B cell (primary cell): Measurements from ENCODE around the gene CHEK2. TPM values are rescaled to one million over a fixed set of nuclear protein-coding genes. Genes with fewer than 3 reads are reported as not detected.

Source experiments
- ATAC-seq: fragments of 200-7000 bp; cut with Tn5 transposase; one replicate; pipeline ENCODE4 v1.10.0; 2021; ENCODE audit warnings: low read depth, mild to moderate bottlenecking, moderate number of reproducible peaks, moderate library complexity
- CTCF ChIA-PET: fragments of 350-600 bp; sonication (Branson Sonifier 250); formaldehyde crosslinking; loops from one replicate; lab custom pipeline; 2021; ENCODE audit warnings: antibody characterized with exemption, inconsistent platforms; lab: Charles Lee
- POLR2A ChIA-PET: fragments of 350-600 bp; sonication (Branson Sonifier 250); formaldehyde crosslinking; loops from one replicate; lab custom pipeline; 2021; ENCODE audit warnings: antibody characterized with exemption; lab: Charles Lee
- DNase-seq: peaks from one replicate; pipeline ENCODE4 v3.0.0; 2013
- H2AFZ ChIP-seq: 2 replicates; pipeline ENCODE4 v1.6.1; 2012; ENCODE audit warnings: mild to moderate bottlenecking, low read depth, low read length; ENCODE audit not compliant: insufficient read depth, poor library complexity, severe bottlenecking
- H3K27ac ChIP-seq, 2 donors: 1 replicate in 1 of 2; 2 replicates in 1 of 2; pipeline ENCODE4 v1.5.1; 2012 to 2013; ENCODE audit warnings: low read length in 2 of 2, mild to moderate bottlenecking in 2 of 2, moderate library complexity in 1 of 2
- H3K27me3 ChIP-seq, 4 experiments: fragments of 200-600 bp in 1 of 4; sonication (generic) in 1 of 4; replicated peaks in 1 of 4; 1 replicate in 2 of 4; 2 replicates in 2 of 4; pipeline versions ENCODE4 v1.6.1 to v1.7.0; 2013 to 2016; ENCODE audit warnings: low read length in 3 of 4, mild to moderate bottlenecking in 2 of 4, mixed read lengths in 1 of 4, moderate library complexity in 1 of 4; ENCODE audit not compliant: insufficient read depth in 4 of 4, control insufficient read depth in 3 of 4; ENCODE audit errors: control extremely low read depth in 1 of 4
- H3K36me3 ChIP-seq, 2 experiments: replicated peaks in 1 of 2; 1 replicate in 1 of 2; 2 replicates in 1 of 2; pipeline versions ENCODE4 v1.6.1 to v1.7.1; 2013; ENCODE audit warnings: low read length in 1 of 2; ENCODE audit not compliant: insufficient read depth in 2 of 2, control insufficient read depth in 1 of 2; ENCODE audit errors: control extremely low read depth in 1 of 2, extremely low read depth in 1 of 2
- H3K4me1 ChIP-seq, 2 donors: fragments of 200-600 bp in 1 of 2; sonication (generic) in 1 of 2; 1 replicate in 1 of 2; 2 replicates in 1 of 2; pipeline versions ENCODE4 v1.5.1 to v1.6.1; 2013 to 2017; ENCODE audit warnings: low read length in 2 of 2; ENCODE audit not compliant: control insufficient read depth in 2 of 2, insufficient read depth in 2 of 2
- H3K4me2 ChIP-seq: replicated peaks from 2 replicates; pipeline ENCODE3; 2012; ENCODE audit warnings: mild to moderate bottlenecking, low read depth, low read length; ENCODE audit not compliant: poor library complexity, severe bottlenecking
- H3K4me3 ChIP-seq, 5 experiments: fragments of 200-600 bp in 1 of 5; sonication (generic) in 1 of 5; 1 replicate in 3 of 5; 2 replicates in 2 of 5; pipeline versions ENCODE4 v1.5.1 to v1.7.0; 2011 to 2016; ENCODE audit warnings: low read length in 4 of 5, mild to moderate bottlenecking in 4 of 5, low read depth in 2 of 5, control low read depth in 1 of 5, moderate library complexity in 1 of 5; ENCODE audit not compliant: insufficient read depth in 1 of 5; ENCODE audit errors: control extremely low read depth in 1 of 5, extremely low read depth in 1 of 5
- H3K79me2 ChIP-seq: fragments of 200-600 bp; sonication (generic); one replicate; pipeline ENCODE4 v1.6.0; 2016; ENCODE audit warnings: low read length; ENCODE audit not compliant: control insufficient read depth, insufficient read depth
- H3K9ac ChIP-seq: fragments of 200-600 bp; sonication (generic); 2 replicates; pipeline ENCODE4 v1.6.1; 2017; ENCODE audit warnings: mild to moderate bottlenecking, low read length, moderate library complexity
- H3K9me3 ChIP-seq, 3 donors: one replicate each; pipeline versions ENCODE4 v1.6.1 to v1.7.1; 2013; ENCODE audit warnings: low read length in 2 of 3; ENCODE audit not compliant: control insufficient read depth in 2 of 3, insufficient read depth in 1 of 3; ENCODE audit errors: control extremely low read depth in 1 of 3
- H4K20me1 ChIP-seq: 2 replicates; pipeline ENCODE4 v1.6.0; 2012; ENCODE audit warnings: mild to moderate bottlenecking, low read length; ENCODE audit not compliant: insufficient read depth, control insufficient read depth, poor library complexity, severe bottlenecking
- H3K27ac Mint-ChIP-seq: one replicate; pipeline ENCODE4 v1.8.0; 2021; ENCODE audit warnings: mixed read lengths
- H3K27me3 Mint-ChIP-seq: one replicate; pipeline ENCODE4 v1.8.0; 2021; ENCODE audit warnings: mixed read lengths
- H3K4me1 Mint-ChIP-seq: one replicate; pipeline ENCODE4 v1.8.0; 2021; ENCODE audit warnings: mixed read lengths
- H3K4me3 Mint-ChIP-seq: one replicate; pipeline ENCODE4 v1.8.0; 2021; ENCODE audit warnings: mixed read lengths
- H3K9me3 Mint-ChIP-seq: one replicate; pipeline ENCODE4 v1.8.0; 2022; ENCODE audit warnings: mixed read lengths; ENCODE audit not compliant: insufficient read depth
- CTCF ChIP-seq: fragments of 200-600 bp; IDR thresholded peaks from one replicate; pipeline ENCODE4 v1.8.0; 2022; ENCODE audit warnings: antibody characterized with exemption, mild to moderate bottlenecking
- EZH2 ChIP-seq: IDR thresholded peaks from 2 replicates; pipeline ENCODE4 v1.6.1; 2012; ENCODE audit warnings: borderline replicate concordance, low read depth, mild to moderate bottlenecking, moderate library complexity, low read length; ENCODE audit not compliant: insufficient read depth, poor library complexity, severe bottlenecking
- WGBS: methylation state at CpG from one replicate; pipeline ENCODE4 v1.1.5; 2013; ENCODE audit warnings: missing lambda C conversion rate; ENCODE audit not compliant: insufficient coverage; 5-methylcytosine and 5-hydroxymethylcytosine counted together
- intact Hi-C: fragments of 100-400 bp; cut with micrococcal nuclease; formaldehyde crosslinking; loops from one replicate; pipeline ENCODE4 v1.10.0; 2022
- polyA plus RNA-seq: library from polyadenylated mRNA; depleted of rRNA; stranded (reverse); fragments of >200 nt; gene quantifications from 2 replicates; pipeline ENCODE4 v1.2.3, GENCODE V29; 2012
- total RNA-seq, 2 donors: library from RNA; stranded (reverse); fragments of 120-200 nt in 1 of 2; gene quantifications; 1 replicate in 1 of 2; 2 replicates in 1 of 2; pipeline versions ENCODE4 v1.2.3 to v1.2.4, GENCODE V29; 2013 to 2022

CHEK2 gene
- total and polyA plus RNA-seq, 2 donors (not counting 1 experiment from before 2014, with no cell fraction given), result 15.6 to 22.6 TPM

- no peaks in the 10 kb centered on the region for H3K79me2 ChIP-seq
- no peak overlapping the region for H3K4me3 Mint-ChIP-seq
- no peak overlapping the region for H3K4me3 ChIP-seq
- no peak overlapping the region for H3K27ac ChIP-seq
- H2AFZ ChIP-seq, result no peak overlapping the region
- H3K4me2 ChIP-seq, result peak overlapping the region; percentile 15
- POLR2A ChIA-PET, result no interaction called here
- peaks cover 0 to 4% of the 10 kb centered on the region in 2 donors for H3K4me1 ChIP-seq
- H3K4me1 Mint-ChIP-seq, result peaks cover 9% of the 10 kb centered on the region
- CTCF ChIA-PET, result no interaction called here
- no peak overlapping the region for H3K9ac ChIP-seq
- H4K20me1 ChIP-seq, result no peaks in the 10 kb centered on the region
- intact Hi-C loops, result no loop called here
- WGBS, result 100% methylated on average over 2 of the region's 3 CpGs
- no peaks in the 10 kb centered on the region for H3K27me3 ChIP-seq
- no peaks in the 10 kb centered on the region for H3K27me3 Mint-ChIP-seq
- peak overlapping the region; percentile 54 for H3K27ac Mint-ChIP-seq
- DNase-seq (no peak), ATAC-seq (no peak)
- H3K9me3 ChIP-seq, result no peaks in the 10 kb centered on the region
- peaks cover 8% of the 10 kb centered on the region in 2 experiments for H3K36me3 ChIP-seq
- no peaks in the 10 kb centered on the region for H3K9me3 Mint-ChIP-seq
- TF ChIP-seq EZH2 (no peak), CTCF (no peak)
Observed at GRCh38 chr22:28730179-28730578, 11.4 kb downstream of the CHEK2 start.

GRCh38 chr22:28728621-28729313 is 12.9 kb downstream of the CHEK2 start:
- H4K20me1 ChIP-seq, result no peaks in the 10 kb centered on the region
- POLR2A ChIA-PET, result no interaction called here
- H3K4me1 ChIP-seq, result peaks cover 0 to 4% of the 10 kb centered on the region in 2 donors
- Mint-ChIP-seq H3K27me3 (no peaks in the 10 kb centered on the region), H3K4me3 (no peak overlapping the region), H3K4me1 (peaks cover 9% of the 10 kb centered on the region), H3K27ac (no peak overlapping the region), H3K9me3 (no peaks in the 10 kb centered on the region)
- no peaks in the 10 kb centered on the region for H3K9me3 ChIP-seq
- DNase-seq, result no peak
- H3K36me3 ChIP-seq, result peaks cover 9 to 13% of the 10 kb centered on the region in 2 experiments
- intact Hi-C loops, result no loop called here
- H3K9ac ChIP-seq, result no peak overlapping the region
- no peak for ATAC-seq
- H3K27ac ChIP-seq, result no peak overlapping the region
- H3K4me2 ChIP-seq, result no peak overlapping the region
- no peaks in the 10 kb centered on the region for H3K79me2 ChIP-seq
- no peak for TF ChIP-seq EZH2
- TF ChIP-seq CTCF, result no peak
- H3K27me3 ChIP-seq, result no peaks in the 10 kb centered on the region
- 77% methylated on average over 5 of the region's 10 CpGs for WGBS
- H2AFZ ChIP-seq, result no peak overlapping the region
- CTCF ChIA-PET, result no interaction called here
- no peak overlapping the region for H3K4me3 ChIP-seq
